Gastrocnemius medialis (tissue), 4 donors: ENCODE results near the gene HDAC6. TPM values are rescaled to one million over a fixed set of nuclear protein-coding genes. Genes with fewer than 3 reads are reported as not detected.

ENCODE experiments used
- ATAC-seq, 2 donors: fragments of 150-250 bp; one replicate each; pipeline ENCODE4 v1.9.1; 2016
- DNase-seq, 2 donors: peaks; one replicate each; pipeline ENCODE4 v3.0.0-alpha.2; 2019
- H3K27ac ChIP-seq, 4 donors: fragments of 200-600 bp; sonication (generic); 1 replicate in 1 of 4; 2 replicates in 3 of 4; pipeline ENCODE4 v1.5.1; 2016 to 2018; ENCODE audit warnings: mild to moderate bottlenecking in 2 of 4, moderate library complexity in 1 of 4
- H3K27me3 ChIP-seq, 3 donors: fragments of 200-600 bp; sonication (generic) in 2 of 3; 1 replicate in 1 of 3; 2 replicates in 2 of 3; pipeline versions ENCODE4 v1.5.1 to v1.6.0; 2016 to 2019; ENCODE audit warnings: mild to moderate bottlenecking in 1 of 3, moderate library complexity in 1 of 3
- H3K36me3 ChIP-seq, 2 donors: fragments of 200-600 bp; sonication (generic) in 1 of 2; one replicate each; pipeline ENCODE4 v1.5.1; 2017 to 2018
- H3K4me1 ChIP-seq, 2 donors: fragments of 200-600 bp; sonication (generic) in 1 of 2; one replicate each; pipeline ENCODE4 v1.5.1; 2016 to 2017; ENCODE audit warnings: mild to moderate bottlenecking in 2 of 2
- H3K4me3 ChIP-seq, 4 donors: fragments of 200-600 bp; sonication (generic) in 3 of 4; 1 replicate in 1 of 4; 2 replicates in 3 of 4; pipeline ENCODE4 v1.5.1; 2016 to 2019; ENCODE audit warnings: mild to moderate bottlenecking in 2 of 4
- H3K9me3 ChIP-seq, 3 donors: fragments of 200-600 bp; sonication (generic) in 2 of 3; 1 replicate in 1 of 3; 2 replicates in 2 of 3; pipeline ENCODE4 v1.5.1; 2016 to 2019
- POLR2A ChIP-seq, 2 donors: fragments of 450-650 bp; IDR thresholded peaks; one replicate each; pipeline ENCODE4 v1.6.1; 2017; ENCODE audit warnings: antibody characterized with exemption in 2 of 2, mild to moderate bottlenecking in 2 of 2, moderate library complexity in 2 of 2
- in situ Hi-C, 4 donors: fragments of 200-750 bp; cut with MboI; loops; one replicate each; pipeline versions ENCODE4 v1.15.0 to v1.8.0; 2017; ENCODE audit warnings: low sequenced_read_pairs in 4 of 4
- intact Hi-C: fragments of 100-400 bp; cut with DNase I; formaldehyde crosslinking; loops from one replicate; pipeline ENCODE4 v1.15.1; 2023; ENCODE audit warnings: low total_unique reads
- total RNA-seq, 4 donors: library from RNA; depleted of rRNA; stranded (reverse); fragments of >200 nt; gene quantifications; one replicate each; pipeline versions ENCODE4 v1.1.0 to v1.2.3, GENCODE V29; 2016
- TF ChIP-seq, protein P1 (sequence below), 5 experiments: fragments of 450-650 bp in 3 of 5; fragments of 200-600 bp in 2 of 5; sonication (generic) in 2 of 5; IDR thresholded peaks in 4 of 5; conservative IDR thresholded peaks in 1 of 5; 1 replicate in 4 of 5; 2 replicates in 1 of 5; pipeline ENCODE4 v1.5.1; 2016 to 2019; ENCODE audit warnings: antibody characterized with exemption in 5 of 5, mild to moderate bottlenecking in 3 of 5, moderate library complexity in 3 of 5

HDAC6 gene
- total RNA-seq, 4 donors from 2014 or later, result 38.2 to 92.2 (median 61.3) TPM

DNA sequence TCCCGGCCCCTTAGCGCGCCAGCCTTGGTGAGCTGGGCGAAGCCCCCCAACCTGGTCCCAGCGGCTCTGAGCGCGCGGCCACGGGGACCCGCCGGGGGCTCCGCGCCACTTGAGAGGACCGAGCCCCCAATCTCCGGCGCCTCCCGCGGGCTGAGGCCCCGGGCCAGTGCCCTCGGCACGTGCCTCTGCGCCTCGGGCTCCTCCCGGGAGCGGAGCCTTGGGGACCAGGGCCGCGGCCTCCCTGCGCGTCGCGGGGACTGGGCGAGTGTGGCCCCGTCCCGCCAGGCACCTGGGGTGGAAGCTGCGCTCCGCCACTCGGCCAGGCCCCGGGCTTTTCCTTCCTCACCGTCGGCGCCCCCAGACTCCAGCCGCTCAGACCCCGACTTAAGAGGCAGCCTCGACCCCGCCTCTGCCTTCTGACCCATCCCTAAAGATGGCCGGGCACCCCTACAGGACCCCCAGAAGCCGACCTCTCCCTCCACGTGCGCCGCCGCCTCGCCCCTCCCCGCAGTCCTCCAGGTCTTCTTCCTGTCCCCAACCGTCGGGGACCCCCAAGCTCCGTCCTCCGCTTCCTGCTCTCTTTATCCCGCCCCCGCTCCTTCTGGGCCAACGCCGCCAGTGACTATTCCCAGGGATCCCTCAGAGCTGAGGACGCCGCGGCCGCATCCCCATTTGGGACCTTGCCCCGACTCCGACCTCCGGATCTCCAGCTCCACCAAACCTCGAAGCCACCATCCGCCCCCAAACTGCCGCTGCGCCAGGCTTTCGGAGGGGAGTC, 25.2 kb downstream of the HDAC6 start:
- Histone ChIP-seq H3K9me3 (no peaks in the 10 kb centered on the region), H3K4me1 (no peaks in the 10 kb centered on the region), H3K27me3 (peaks cover 0 to 15% (median 9%) of the 10 kb centered on the region in 3 donors), H3K4me3 (no peak overlapping the region), H3K36me3 (no peaks in the 10 kb centered on the region), H3K27ac (no peak overlapping the region)
- TF ChIP-seq, protein P1, sequence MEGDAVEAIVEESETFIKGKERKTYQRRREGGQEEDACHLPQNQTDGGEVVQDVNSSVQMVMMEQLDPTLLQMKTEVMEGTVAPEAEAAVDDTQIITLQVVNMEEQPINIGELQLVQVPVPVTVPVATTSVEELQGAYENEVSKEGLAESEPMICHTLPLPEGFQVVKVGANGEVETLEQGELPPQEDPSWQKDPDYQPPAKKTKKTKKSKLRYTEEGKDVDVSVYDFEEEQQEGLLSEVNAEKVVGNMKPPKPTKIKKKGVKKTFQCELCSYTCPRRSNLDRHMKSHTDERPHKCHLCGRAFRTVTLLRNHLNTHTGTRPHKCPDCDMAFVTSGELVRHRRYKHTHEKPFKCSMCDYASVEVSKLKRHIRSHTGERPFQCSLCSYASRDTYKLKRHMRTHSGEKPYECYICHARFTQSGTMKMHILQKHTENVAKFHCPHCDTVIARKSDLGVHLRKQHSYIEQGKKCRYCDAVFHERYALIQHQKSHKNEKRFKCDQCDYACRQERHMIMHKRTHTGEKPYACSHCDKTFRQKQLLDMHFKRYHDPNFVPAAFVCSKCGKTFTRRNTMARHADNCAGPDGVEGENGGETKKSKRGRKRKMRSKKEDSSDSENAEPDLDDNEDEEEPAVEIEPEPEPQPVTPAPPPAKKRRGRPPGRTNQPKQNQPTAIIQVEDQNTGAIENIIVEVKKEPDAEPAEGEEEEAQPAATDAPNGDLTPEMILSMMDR (IDR thresholded peaks at IDR 0.05 in 4 of 5, conservative IDR thresholded peaks at IDR 0.05 in 1 of 5), result no peak
- no peak for TF ChIP-seq POLR2A (IDR thresholded peaks at IDR 0.05)
- ATAC-seq (no peak), DNase-seq (no peak)
- in situ Hi-C loops (no loop called here), intact Hi-C loops (no loop called here)

DNA sequence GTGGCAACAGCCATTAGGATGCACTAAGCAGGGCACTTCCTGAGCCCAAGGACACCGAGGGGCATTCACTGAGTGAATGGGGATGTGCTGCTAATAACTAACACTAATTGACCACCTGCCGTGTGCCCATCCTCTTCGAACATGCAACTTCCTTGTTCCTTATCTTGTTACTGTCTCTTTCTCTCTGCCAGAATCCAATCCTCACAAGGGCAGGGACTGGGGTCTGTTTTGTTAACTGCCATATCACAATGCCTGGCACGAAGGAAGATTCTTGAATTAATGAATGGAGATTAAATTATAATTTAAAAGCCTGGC, 25.7 kb downstream of the HDAC6 start:
- intact Hi-C loops, result no loop called here
- no peak overlapping the region for H3K27ac ChIP-seq
- no peaks in the 10 kb centered on the region for H3K9me3 ChIP-seq
- in situ Hi-C loops, result no loop called here
- DNase-seq (no peak), ATAC-seq (no peak)
- peaks cover 0 to 19% (median 9%) of the 10 kb centered on the region in 3 donors for H3K27me3 ChIP-seq
- no peaks in the 10 kb centered on the region for H3K36me3 ChIP-seq
- H3K4me3 ChIP-seq, result no peak overlapping the region
- H3K4me1 ChIP-seq, result no peaks in the 10 kb centered on the region
- TF ChIP-seq, protein P1 (IDR thresholded peaks at IDR 0.05 in 4 of 5, conservative IDR thresholded peaks at IDR 0.05 in 1 of 5), result no peak
- no peak for TF ChIP-seq POLR2A (IDR thresholded peaks at IDR 0.05)

DNA sequence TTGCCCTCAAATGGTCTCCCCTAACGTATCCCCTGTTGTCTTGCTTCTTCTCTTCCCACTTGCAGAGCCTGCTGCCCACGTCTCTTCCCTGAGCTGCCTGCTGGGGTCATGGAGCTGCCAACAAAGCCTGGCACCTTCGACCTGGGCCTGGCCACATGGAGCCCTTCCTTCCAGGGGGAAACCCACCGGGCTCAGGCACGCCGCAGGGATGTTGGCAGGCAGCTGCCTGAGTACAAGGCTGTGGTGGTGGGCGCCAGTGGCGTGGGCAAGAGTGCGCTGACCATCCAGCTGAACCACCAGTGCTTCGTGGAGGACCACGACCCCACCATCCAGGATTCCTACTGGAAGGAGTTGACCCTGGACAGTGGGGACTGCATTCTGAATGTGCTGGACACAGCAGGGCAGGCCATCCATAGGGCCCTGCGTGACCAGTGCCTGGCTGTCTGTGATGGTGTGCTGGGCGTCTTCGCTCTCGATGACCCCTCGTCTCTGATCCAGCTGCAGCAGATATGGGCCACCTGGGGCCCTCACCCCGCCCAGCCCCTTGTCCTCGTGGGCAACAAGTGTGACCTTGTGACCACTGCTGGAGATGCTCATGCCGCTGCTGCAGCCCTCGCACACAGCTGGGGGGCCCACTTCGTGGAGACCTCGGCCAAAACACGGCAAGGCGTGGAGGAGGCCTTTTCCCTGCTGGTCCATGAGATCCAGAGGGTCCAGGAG, 27.3 kb downstream of the HDAC6 start:
- H3K4me1 ChIP-seq, result no peaks in the 10 kb centered on the region

DNA sequence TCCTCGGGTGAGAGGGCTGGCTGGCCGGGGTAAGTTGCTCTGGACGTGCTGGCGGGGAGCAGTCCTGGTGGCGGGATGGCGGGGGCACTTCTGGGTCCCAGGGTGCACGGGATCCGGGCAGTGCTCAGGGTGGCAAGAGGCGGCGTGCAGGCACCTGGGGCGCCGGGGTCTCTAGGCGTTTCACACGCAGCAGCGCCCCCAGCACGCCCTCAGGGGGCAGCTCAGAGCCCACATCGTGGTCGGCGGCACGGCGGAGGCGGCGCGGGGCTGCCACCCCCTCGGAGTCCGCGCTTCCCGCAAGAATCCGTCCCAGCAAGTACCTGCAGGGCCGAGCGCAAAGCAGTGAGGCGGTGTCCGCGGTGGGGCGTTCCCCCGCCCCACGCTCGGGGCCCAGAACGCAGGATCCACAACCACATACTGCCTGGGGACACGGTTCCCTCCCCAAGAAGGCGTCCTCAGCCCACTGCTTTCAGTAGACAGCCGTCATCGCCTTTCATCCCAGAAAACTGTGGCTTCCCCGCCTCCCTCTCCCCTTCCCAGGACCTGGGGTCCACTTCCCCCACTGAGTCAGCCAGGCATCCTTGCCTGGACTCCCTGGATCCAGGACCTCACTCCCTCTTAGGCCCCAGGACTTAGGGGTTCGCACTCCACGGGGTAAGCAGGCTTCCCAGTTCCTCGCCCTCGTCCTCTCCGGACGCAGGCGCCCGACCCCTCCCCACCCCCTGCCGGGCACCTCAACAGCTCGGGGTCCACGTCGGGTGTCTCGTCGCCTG, 29.5 kb downstream of the HDAC6 start:
- no peaks in the 10 kb centered on the region for H3K4me1 ChIP-seq
- H3K36me3 ChIP-seq, result no peaks in the 10 kb centered on the region
- in situ Hi-C loops (no loop called here), intact Hi-C loops (no loop called here)
- peaks cover 0 to 35% (median 14%) of the 10 kb centered on the region in 3 donors for H3K27me3 ChIP-seq
- no peaks in the 10 kb centered on the region for H3K9me3 ChIP-seq
- DNase-seq (no peak), ATAC-seq (no peak)
- TF ChIP-seq, protein P1 (IDR thresholded peaks at IDR 0.05 in 4 of 5, conservative IDR thresholded peaks at IDR 0.05 in 1 of 5), result no peak
- no peak for TF ChIP-seq POLR2A (IDR thresholded peaks at IDR 0.05)
- H3K27ac ChIP-seq, result no peak overlapping the region
- H3K4me3 ChIP-seq, result no peak overlapping the region

More for the DNA sequence above, 27.3 kb downstream of the HDAC6 start:
- in situ Hi-C loops (no loop called here), intact Hi-C loops (no loop called here)
- Histone ChIP-seq H3K27ac (no peak overlapping the region), H3K9me3 (no peaks in the 10 kb centered on the region), H3K4me3 (no peak overlapping the region), H3K36me3 (no peaks in the 10 kb centered on the region), H3K27me3 (peaks cover 0 to 32% (median 14%) of the 10 kb centered on the region in 3 donors)
- no peak for ATAC-seq
- no peak for DNase-seq
- TF ChIP-seq, protein P1 (IDR thresholded peaks at IDR 0.05 in 4 of 5, conservative IDR thresholded peaks at IDR 0.05 in 1 of 5), result no peak
- TF ChIP-seq POLR2A (IDR thresholded peaks at IDR 0.05), result no peak
